ENCODE data around the gene ALOX15.
"Not testable (repeated sequence)": the region's sequence is repeated elsewhere in the genome, so short reads cannot be mapped to it uniquely, and the experiment has no call there.

Gene ALOX15

GRCh38 chr17:4641297-4642195 is at the start of gene ALOX15:
Gene ALOX15, minus strand, starts transcription at chr17:4641678. Its CDS starts 27 bp downstream, at chr17:4641651.
- no peak within 1 kb of the TSS for H3K4me3 ChIP-seq
- in situ Hi-C loops (cut with MboI; ENCODE audit: low sequenced_read_pairs), result no loop called here
- H3K36me3 ChIP-seq (replicated peaks), result no peaks in the 10 kb centered on the region
- no peaks in the 10 kb centered on the region for H3K9me3 ChIP-seq
- no peak for DNase-seq (ENCODE audit: low spot score in 2 of 2)
- H3K4me1 ChIP-seq, result no peaks in the 10 kb centered on the region
- H3K27me3 ChIP-seq (ENCODE audit: low read depth), result peaks cover 39% of the 10 kb centered on the region

- Histone ChIP-seq H3K4me1 (no peaks in the 10 kb centered on the region), H3K27me3 (ENCODE audit: low read depth) (no peaks in the 10 kb centered on the region), H3K36me3 (replicated peaks) (peaks cover 64% of the 10 kb centered on the region), H3K9me3 (no peaks in the 10 kb centered on the region), H3K4me3 (no peak overlapping the region)
- in situ Hi-C loops (cut with MboI; ENCODE audit: low sequenced_read_pairs), result no loop called here
- DNase-seq (ENCODE audit: low spot score in 2 of 2), result no peak
Measured at GRCh38 chr17:4690745-4691144, 49.3 kb upstream of the ALOX15 start.

- H3K4me3 ChIP-seq; H3K4me1 ChIP-seq; in situ Hi-C loops (cut with MboI; ENCODE audit: low sequenced_read_pairs); H3K9me3 ChIP-seq; H3K27me3 ChIP-seq (ENCODE audit: low read depth); DNase-seq (ENCODE audit: low spot score in 2 of 2): not testable (repeated sequence)
- H3K36me3 ChIP-seq (replicated peaks), result peaks cover 68% of the 10 kb centered on the region
Measured at GRCh38 chr17:4689872-4690271, 48.4 kb upstream of the ALOX15 start.

GRCh38 chr17:4683739-4684138 is 42.3 kb upstream of the ALOX15 start:
- H3K27me3 ChIP-seq (ENCODE audit: low read depth); in situ Hi-C loops (cut with MboI; ENCODE audit: low sequenced_read_pairs); H3K4me3 ChIP-seq; H3K4me1 ChIP-seq; H3K9me3 ChIP-seq; DNase-seq (ENCODE audit: low spot score in 2 of 2): not testable (repeated sequence)
- H3K36me3 ChIP-seq (replicated peaks), result peaks cover 74% of the 10 kb centered on the region

GRCh38 chr17:4679658-4680057 is 38.2 kb upstream of the ALOX15 start:
- Histone ChIP-seq H3K36me3 (replicated peaks) (peaks cover 84% of the 10 kb centered on the region), H3K27me3 (ENCODE audit: low read depth) (no peaks in the 10 kb centered on the region), H3K4me1 (no peaks in the 10 kb centered on the region), H3K4me3 (no peak overlapping the region), H3K9me3 (no peaks in the 10 kb centered on the region)
- no peak for DNase-seq (ENCODE audit: low spot score in 2 of 2)
- in situ Hi-C loops (cut with MboI; ENCODE audit: low sequenced_read_pairs), result no loop called here

- no peaks in the 10 kb centered on the region for H3K4me1 ChIP-seq
- H3K27me3 ChIP-seq (ENCODE audit: low read depth), result no peaks in the 10 kb centered on the region
- H3K9me3 ChIP-seq, result no peaks in the 10 kb centered on the region
- no peak overlapping the region for H3K4me3 ChIP-seq
- in situ Hi-C loops (cut with MboI; ENCODE audit: low sequenced_read_pairs), result no loop called here
- DNase-seq (ENCODE audit: low spot score in 2 of 2), result no peak
- peaks cover 90% of the 10 kb centered on the region for H3K36me3 ChIP-seq (replicated peaks)
Measured at GRCh38 chr17:4678448-4679026, 37.1 kb upstream of the ALOX15 start.

GRCh38 chr17:4676791-4677190 is 35.3 kb upstream of the ALOX15 start:
- DNase-seq (ENCODE audit: low spot score in 2 of 2), result no peak
- Histone ChIP-seq H3K27me3 (ENCODE audit: low read depth) (no peaks in the 10 kb centered on the region), H3K4me3 (no peak overlapping the region), H3K9me3 (no peaks in the 10 kb centered on the region), H3K36me3 (replicated peaks) (peaks cover 93% of the 10 kb centered on the region), H3K4me1 (no peaks in the 10 kb centered on the region)
- in situ Hi-C loops (cut with MboI; ENCODE audit: low sequenced_read_pairs), result no loop called here

GRCh38 chr17:4675791-4676190 is 34.3 kb upstream of the ALOX15 start:
- no peaks in the 10 kb centered on the region for H3K9me3 ChIP-seq
- no peaks in the 10 kb centered on the region for H3K27me3 ChIP-seq (ENCODE audit: low read depth)
- in situ Hi-C loops (cut with MboI; ENCODE audit: low sequenced_read_pairs), result no loop called here
- no peaks in the 10 kb centered on the region for H3K4me1 ChIP-seq
- no peak overlapping the region for H3K4me3 ChIP-seq
- no peak for DNase-seq (ENCODE audit: low spot score in 2 of 2)
- peaks cover 91% of the 10 kb centered on the region for H3K36me3 ChIP-seq (replicated peaks)

- in situ Hi-C loops (cut with MboI; ENCODE audit: low sequenced_read_pairs), result no loop called here
- Histone ChIP-seq H3K27me3 (ENCODE audit: low read depth) (no peaks in the 10 kb centered on the region), H3K36me3 (replicated peaks) (peaks cover 84% of the 10 kb centered on the region), H3K4me1 (no peaks in the 10 kb centered on the region), H3K9me3 (no peaks in the 10 kb centered on the region), H3K4me3 (no peak overlapping the region)
- DNase-seq (ENCODE audit: low spot score in 2 of 2), result no peak
Measured at GRCh38 chr17:4674685-4674998, 33.2 kb upstream of the ALOX15 start.

- in situ Hi-C loops (cut with MboI; ENCODE audit: low sequenced_read_pairs), result no loop called here
- Histone ChIP-seq H3K4me3 (no peak overlapping the region), H3K27me3 (ENCODE audit: low read depth) (no peaks in the 10 kb centered on the region), H3K4me1 (no peaks in the 10 kb centered on the region), H3K9me3 (no peaks in the 10 kb centered on the region), H3K36me3 (replicated peaks) (peaks cover 79% of the 10 kb centered on the region)
- DNase-seq (ENCODE audit: low spot score in 2 of 2), result no peak
Measured at GRCh38 chr17:4673986-4674684, 32.7 kb upstream of the ALOX15 start.

- Histone ChIP-seq H3K27me3 (ENCODE audit: low read depth) (no peaks in the 10 kb centered on the region), H3K36me3 (replicated peaks) (peaks cover 69% of the 10 kb centered on the region), H3K4me3 (no peak overlapping the region), H3K9me3 (no peaks in the 10 kb centered on the region), H3K4me1 (no peaks in the 10 kb centered on the region)
- in situ Hi-C loops (cut with MboI; ENCODE audit: low sequenced_read_pairs), result no loop called here
- no peak for DNase-seq (ENCODE audit: low spot score in 2 of 2)
Measured at GRCh38 chr17:4673169-4673568, 31.7 kb upstream of the ALOX15 start.

GRCh38 chr17:4672751-4673150 is 31.3 kb upstream of the ALOX15 start:
- Histone ChIP-seq H3K4me3 (no peak overlapping the region), H3K4me1 (peaks cover 2% of the 10 kb centered on the region; the same call in 1 of the 2 replicates), H3K36me3 (replicated peaks) (peaks cover 65% of the 10 kb centered on the region), H3K27me3 (ENCODE audit: low read depth) (no peaks in the 10 kb centered on the region), H3K9me3 (no peaks in the 10 kb centered on the region)
- no peak for DNase-seq (ENCODE audit: low spot score in 2 of 2)
- in situ Hi-C loops (cut with MboI; ENCODE audit: low sequenced_read_pairs), result no loop called here

- in situ Hi-C loops (cut with MboI; ENCODE audit: low sequenced_read_pairs), result no loop called here
- peaks cover 7% of the 10 kb centered on the region for H3K4me1 ChIP-seq
- no peaks in the 10 kb centered on the region for H3K27me3 ChIP-seq (ENCODE audit: low read depth)
- DNase-seq (ENCODE audit: low spot score in 2 of 2), result no peak
- H3K4me3 ChIP-seq, result no peak overlapping the region
- H3K9me3 ChIP-seq, result no peaks in the 10 kb centered on the region
- H3K36me3 ChIP-seq (replicated peaks), result peaks cover 63% of the 10 kb centered on the region
Measured at GRCh38 chr17:4672055-4672630, 30.7 kb upstream of the ALOX15 start.

GRCh38 chr17:4667166-4667565 is 25.7 kb upstream of the ALOX15 start:
- Histone ChIP-seq H3K27me3 (ENCODE audit: low read depth) (no peaks in the 10 kb centered on the region), H3K36me3 (replicated peaks) (peaks cover 16% of the 10 kb centered on the region), H3K9me3 (no peaks in the 10 kb centered on the region), H3K4me1 (peaks cover 17% of the 10 kb centered on the region), H3K4me3 (no peak overlapping the region)
- no peak for DNase-seq (ENCODE audit: low spot score in 2 of 2)
- in situ Hi-C loops (cut with MboI; ENCODE audit: low sequenced_read_pairs), result no loop called here

Measured in HAP-1 (cell line).